PC-9 (cell line): ENCODE measurements around the gene NFIA.

Source experiments
- CTCF ChIP-seq: fragments of 200-600 bp; sonication (generic); conservative IDR thresholded peaks from 2 replicates; pipeline ENCODE4 v1.6.1; 2017; ENCODE audit warnings: mixed run types, antibody characterized with exemption, mild to moderate bottlenecking, moderate library complexity
- EZH2 ChIP-seq: fragments of 200-600 bp; sonication (generic); IDR thresholded peaks from 2 replicates; pipeline ENCODE4 v1.8.0; 2017; ENCODE audit warnings: antibody characterized with exemption, low read depth

- TF ChIP-seq EZH2 (no peak), CTCF (no peak)
Observed at GRCh38 chr1:61254634-61255357, 172.4 kb downstream of the NFIA start.
